ENCODE results near the gene RTRAF. TPM values are rescaled to one million over a fixed set of nuclear protein-coding genes. Genes with fewer than 3 reads are reported as not detected.

Gene RTRAF
- total RNA-seq, 1 experiment from 2014 or later, result 190 TPM

DNA sequence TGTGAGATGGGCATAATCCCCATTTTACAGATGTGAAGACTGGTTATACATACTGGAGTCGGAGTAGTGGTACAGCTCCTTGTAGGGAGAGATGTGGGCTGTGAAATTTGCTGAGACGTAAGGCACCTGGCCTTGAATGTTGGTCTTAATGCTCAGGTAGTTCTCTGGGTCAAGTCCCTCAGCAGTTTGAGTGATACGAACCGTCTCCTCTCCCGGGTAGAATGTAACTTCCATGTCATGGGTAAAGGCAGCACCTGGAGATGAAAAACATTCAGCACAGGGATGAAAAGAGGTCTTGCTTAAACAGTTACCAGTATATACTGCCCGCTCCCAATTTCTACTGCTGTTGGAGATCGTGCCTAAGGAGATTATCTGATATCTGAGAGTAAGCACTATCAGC lies 51.3 kb downstream of the RTRAF start:
- H3K4me2 ChIP-seq (ENCODE audit: low read length), result no peak overlapping the region
- ATAC-seq, result no peak
- no peaks in the 10 kb centered on the region for H4K20me1 ChIP-seq (ENCODE audit: insufficient read depth)
- BruUV-seq (replicated peaks), result no TSS peak
- peaks cover 0 to 13% of the 10 kb centered on the region in 2 experiments; a peak in 1 of 4 replicates for H3K4me1 ChIP-seq (ENCODE audit: control insufficient read depth in 1 of 2, insufficient read depth in 2 of 2, low read length in 2 of 2)
- ChIA-PET RAD21 (ENCODE audit: low non-redundant PET in 1 of 2, low total read pairs in 2 of 2, uncharacterized antibody in 2 of 2, unreplicated experiment in 2 of 2) (no interaction called here), POLR2A (no interaction called here), CTCF (interaction anchor here (0.9 kb wide), 1 partner anchor 10 kb away, joined by 3 read pairs; no protein-coding TSS in a partner anchor)
- no peaks in the 10 kb centered on the region for H3K9me3 ChIP-seq (ENCODE audit: control insufficient read depth in 1 of 2, insufficient read depth in 1 of 2, low read depth in 1 of 2, low read length in 2 of 2)
- DNase-seq (ENCODE audit: low read depth, low spot score), result no peak
- H3K27me3 ChIP-seq (ENCODE audit: insufficient read depth, low read length), result no peaks in the 10 kb centered on the region
- H2AFZ ChIP-seq (ENCODE audit: low read depth, low read length, poor library complexity, severe bottlenecking), result no peak overlapping the region
- H3K36me3 ChIP-seq (ENCODE audit: control insufficient read depth in 1 of 2, insufficient read depth in 2 of 2, low read length in 2 of 2), result no peaks in the 10 kb centered on the region
- no peaks in the 10 kb centered on the region for H3K9me2 ChIP-seq (ENCODE audit: insufficient read depth)
- H3K9ac ChIP-seq (ENCODE audit: low read length), result no peak overlapping the region
- no peak overlapping the region for H3K27ac ChIP-seq (ENCODE audit: low read depth, low read length)
- intact Hi-C loops (cut with micrococcal nuclease), result loop anchor here (5.0 kb wide), 1 partner anchor 1267 kb away; no protein-coding TSS in a partner anchor
- TF ChIP-seq, protein P1, sequence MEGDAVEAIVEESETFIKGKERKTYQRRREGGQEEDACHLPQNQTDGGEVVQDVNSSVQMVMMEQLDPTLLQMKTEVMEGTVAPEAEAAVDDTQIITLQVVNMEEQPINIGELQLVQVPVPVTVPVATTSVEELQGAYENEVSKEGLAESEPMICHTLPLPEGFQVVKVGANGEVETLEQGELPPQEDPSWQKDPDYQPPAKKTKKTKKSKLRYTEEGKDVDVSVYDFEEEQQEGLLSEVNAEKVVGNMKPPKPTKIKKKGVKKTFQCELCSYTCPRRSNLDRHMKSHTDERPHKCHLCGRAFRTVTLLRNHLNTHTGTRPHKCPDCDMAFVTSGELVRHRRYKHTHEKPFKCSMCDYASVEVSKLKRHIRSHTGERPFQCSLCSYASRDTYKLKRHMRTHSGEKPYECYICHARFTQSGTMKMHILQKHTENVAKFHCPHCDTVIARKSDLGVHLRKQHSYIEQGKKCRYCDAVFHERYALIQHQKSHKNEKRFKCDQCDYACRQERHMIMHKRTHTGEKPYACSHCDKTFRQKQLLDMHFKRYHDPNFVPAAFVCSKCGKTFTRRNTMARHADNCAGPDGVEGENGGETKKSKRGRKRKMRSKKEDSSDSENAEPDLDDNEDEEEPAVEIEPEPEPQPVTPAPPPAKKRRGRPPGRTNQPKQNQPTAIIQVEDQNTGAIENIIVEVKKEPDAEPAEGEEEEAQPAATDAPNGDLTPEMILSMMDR (IDR thresholded peaks at IDR 0.05 in 2 of 3, conservative IDR thresholded peaks at IDR 0.05 in 1 of 3; ENCODE audit: borderline replicate concordance in 1 of 3, insufficient read depth in 1 of 3, low read depth in 2 of 3, low read length in 2 of 3), result no peak
- TF ChIP-seq, protein P2, sequence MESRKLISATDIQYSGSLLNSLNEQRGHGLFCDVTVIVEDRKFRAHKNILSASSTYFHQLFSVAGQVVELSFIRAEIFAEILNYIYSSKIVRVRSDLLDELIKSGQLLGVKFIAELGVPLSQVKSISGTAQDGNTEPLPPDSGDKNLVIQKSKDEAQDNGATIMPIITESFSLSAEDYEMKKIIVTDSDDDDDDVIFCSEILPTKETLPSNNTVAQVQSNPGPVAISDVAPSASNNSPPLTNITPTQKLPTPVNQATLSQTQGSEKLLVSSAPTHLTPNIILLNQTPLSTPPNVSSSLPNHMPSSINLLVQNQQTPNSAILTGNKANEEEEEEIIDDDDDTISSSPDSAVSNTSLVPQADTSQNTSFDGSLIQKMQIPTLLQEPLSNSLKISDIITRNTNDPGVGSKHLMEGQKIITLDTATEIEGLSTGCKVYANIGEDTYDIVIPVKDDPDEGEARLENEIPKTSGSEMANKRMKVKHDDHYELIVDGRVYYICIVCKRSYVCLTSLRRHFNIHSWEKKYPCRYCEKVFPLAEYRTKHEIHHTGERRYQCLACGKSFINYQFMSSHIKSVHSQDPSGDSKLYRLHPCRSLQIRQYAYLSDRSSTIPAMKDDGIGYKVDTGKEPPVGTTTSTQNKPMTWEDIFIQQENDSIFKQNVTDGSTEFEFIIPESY (IDR thresholded peaks at IDR 0.05; ENCODE audit: extremely low read depth, insufficient replicate concordance, low read length), result no peak
- no peak for TF ChIP-seq EGR1 (IDR thresholded peaks at IDR 0.05; ENCODE audit: low read depth)
- TF ChIP-seq ZNF274 (IDR thresholded peaks at IDR 0.05; ENCODE audit: low read depth, low read length), result no peak
- TF ChIP-seq RAD21 (IDR thresholded peaks at IDR 0.05; ENCODE audit: low read depth), result no peak
- no peak for TF ChIP-seq POLR2AphosphoS5 (IDR thresholded peaks at IDR 0.05; ENCODE audit: low read depth, low read length)
- H3K4me3 ChIP-seq (replicated peaks in 1 of 2; ENCODE audit: low read depth in 1 of 2, low read length in 2 of 2), result no peak overlapping the region
- no peaks in the 10 kb centered on the region for H3K79me2 ChIP-seq (ENCODE audit: insufficient read depth, low read length)

All from HCT116 (cell line).